HG03175 (cell line): ENCODE data around the gene MSANTD3.
A peak's percentile ranks its signal among the peaks of the same experiment; 100 is the strongest.

Experiments
- ATAC-seq: cut with Tn5 transposase; IDR thresholded peaks from one replicate; pipeline ENCODE4 v1.9.1; 2021; ENCODE audit warnings: mild to moderate bottlenecking, moderate library complexity; ENCODE audit not compliant: unreplicated experiment

The MSANTD3 gene

GRCh38 chr9:100457517-100457916, 30.6 kb downstream of the MSANTD3 start:
- ATAC-seq: no peak

- ATAC-seq: no peak
Observed at GRCh38 chr9:100459963-100460362, 33.0 kb downstream of the MSANTD3 start.

GRCh38 chr9:100465274-100465673, 38.3 kb downstream of the MSANTD3 start:
- no peak for ATAC-seq

- no peak for ATAC-seq
Observed at GRCh38 chr9:100465761-100466160, 38.8 kb downstream of the MSANTD3 start.

DNA sequence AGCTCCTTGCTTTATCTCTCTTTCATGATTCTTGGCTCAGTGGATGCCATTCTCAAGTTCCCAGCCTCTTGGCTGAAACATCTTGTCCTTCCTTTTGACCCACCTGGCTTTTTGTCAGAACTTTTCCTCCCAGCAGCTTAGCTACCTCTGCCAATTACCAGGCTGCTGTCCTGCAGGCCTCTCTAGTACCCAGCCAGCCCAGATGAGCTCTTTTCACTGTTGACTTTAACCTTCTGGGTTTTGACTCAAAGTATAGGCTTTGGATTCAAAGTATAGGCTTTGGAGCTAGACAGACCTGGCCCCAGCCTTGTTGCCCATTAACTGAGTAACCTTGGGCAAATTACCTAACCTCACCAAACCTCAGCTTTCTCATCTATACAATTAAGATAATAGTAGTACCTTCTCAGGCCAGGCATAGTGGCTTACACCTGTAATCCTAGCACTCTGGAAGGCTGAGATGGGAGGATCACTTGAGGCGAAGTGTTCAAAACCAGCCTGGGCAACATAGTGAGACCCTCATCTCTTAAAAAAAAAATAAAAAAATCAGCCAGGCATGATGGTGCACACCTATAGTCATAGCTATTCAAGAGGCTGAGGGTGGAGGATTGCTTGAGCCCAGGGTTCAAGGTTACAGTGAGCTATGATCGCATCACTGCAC, 39.4 kb downstream of the MSANTD3 start:
- no peak for ATAC-seq

DNA sequence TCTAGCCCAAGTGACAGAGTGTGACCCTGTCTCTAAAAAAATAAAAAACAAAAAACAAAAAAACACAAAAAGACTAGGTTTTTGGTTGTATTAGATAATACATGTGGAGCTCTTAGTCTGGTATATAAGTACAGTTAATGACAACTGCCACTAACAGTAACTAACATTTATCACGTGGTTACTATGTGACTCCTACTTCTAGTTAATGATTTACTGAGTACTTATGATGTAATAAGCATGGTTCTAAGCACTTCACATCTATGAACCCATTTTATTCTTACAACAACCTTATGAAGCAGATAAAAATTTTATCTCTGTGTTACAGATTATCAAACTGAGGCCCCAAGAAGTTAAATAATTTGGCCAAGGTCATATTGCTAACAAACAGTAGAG, 39.9 kb downstream of the MSANTD3 start:
- ATAC-seq: peak; percentile 83

- no peak for ATAC-seq
Observed at GRCh38 chr9:100468041-100468440, 41.1 kb downstream of the MSANTD3 start.

GRCh38 chr9:100472268-100472667, 45.3 kb downstream of the MSANTD3 start:
- ATAC-seq: no peak

GRCh38 chr9:100472788-100473275, 45.9 kb downstream of the MSANTD3 start, which contains the start of gene TMEFF1:
TSS of gene TMEFF1 (plus strand) at chr9:100473149. CDS start at chr9:100473545, 396 bp downstream.
- peak; percentile 41 for ATAC-seq

DNA sequence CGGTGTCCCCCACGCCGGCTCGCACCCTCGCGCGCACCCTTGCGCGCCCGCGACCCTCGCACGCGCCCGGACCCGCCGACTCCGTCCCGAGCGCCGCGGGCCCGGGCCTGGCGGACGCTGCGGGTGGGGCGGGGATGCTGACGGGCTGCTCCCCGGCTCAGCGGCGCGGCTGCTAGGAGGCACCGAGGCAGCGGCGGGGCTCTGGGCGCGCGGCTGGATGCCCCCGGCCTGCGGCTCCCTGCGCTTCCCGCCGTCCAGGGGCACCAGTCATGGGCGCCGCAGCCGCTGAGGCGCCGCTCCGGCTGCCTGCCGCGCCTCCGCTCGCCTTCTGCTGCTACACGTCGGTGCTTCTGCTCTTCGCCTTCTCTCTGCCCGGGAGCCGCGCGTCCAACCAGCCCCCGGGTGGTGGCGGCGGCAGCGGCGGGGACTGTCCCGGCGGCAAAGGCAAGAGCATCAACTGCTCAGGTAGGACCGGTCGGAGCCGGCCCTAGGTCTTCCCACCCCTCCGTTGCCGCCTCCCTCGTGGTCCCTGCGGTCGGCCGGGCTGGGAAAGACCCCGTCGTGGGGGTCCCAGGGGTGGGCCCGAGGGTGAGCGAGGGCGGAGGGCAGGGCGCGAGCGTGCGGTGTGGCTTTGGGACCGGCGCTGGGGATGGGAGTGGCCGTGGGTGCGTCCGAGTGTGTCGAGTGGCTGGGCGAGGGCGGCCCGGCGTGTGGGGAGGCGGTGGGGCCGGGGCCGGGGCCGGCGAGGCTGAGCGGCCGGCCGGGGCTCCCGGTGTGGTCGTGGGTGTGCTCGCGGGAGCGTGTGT, 46.5 kb downstream of the MSANTD3 start:
- peak; percentile 65 for ATAC-seq

- ATAC-seq: no peak
Observed at GRCh38 chr9:100474082-100474923, 47.4 kb downstream of the MSANTD3 start.

DNA sequence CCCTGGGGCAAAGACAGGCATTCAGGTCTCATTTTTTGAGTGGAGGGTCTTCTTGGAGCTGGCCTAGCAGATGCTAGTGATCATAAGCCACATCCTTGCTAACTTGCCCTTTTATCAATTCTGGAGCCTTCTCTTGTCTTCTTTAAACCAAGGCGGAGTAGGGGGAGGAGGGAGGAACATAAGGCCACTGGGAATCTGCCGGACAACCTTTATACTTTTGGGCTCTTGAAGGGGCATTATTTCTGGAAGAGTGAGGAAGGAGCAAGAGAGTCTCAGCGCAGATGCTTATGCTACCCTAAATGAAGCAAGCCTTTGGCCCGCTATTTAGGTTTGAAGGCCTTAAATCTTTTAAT, 48.0 kb downstream of the MSANTD3 start:
- ATAC-seq: no peak

- no peak for ATAC-seq
Observed at GRCh38 chr9:100477241-100477640, 50.3 kb downstream of the MSANTD3 start.

- ATAC-seq: no peak
Observed at GRCh38 chr9:100478192-100478591, 51.2 kb downstream of the MSANTD3 start.

- no peak for ATAC-seq
Observed at GRCh38 chr9:100479820-100480219, 52.9 kb downstream of the MSANTD3 start.

- no peak for ATAC-seq
Observed at GRCh38 chr9:100485196-100485595, 58.3 kb downstream of the MSANTD3 start.

DNA sequence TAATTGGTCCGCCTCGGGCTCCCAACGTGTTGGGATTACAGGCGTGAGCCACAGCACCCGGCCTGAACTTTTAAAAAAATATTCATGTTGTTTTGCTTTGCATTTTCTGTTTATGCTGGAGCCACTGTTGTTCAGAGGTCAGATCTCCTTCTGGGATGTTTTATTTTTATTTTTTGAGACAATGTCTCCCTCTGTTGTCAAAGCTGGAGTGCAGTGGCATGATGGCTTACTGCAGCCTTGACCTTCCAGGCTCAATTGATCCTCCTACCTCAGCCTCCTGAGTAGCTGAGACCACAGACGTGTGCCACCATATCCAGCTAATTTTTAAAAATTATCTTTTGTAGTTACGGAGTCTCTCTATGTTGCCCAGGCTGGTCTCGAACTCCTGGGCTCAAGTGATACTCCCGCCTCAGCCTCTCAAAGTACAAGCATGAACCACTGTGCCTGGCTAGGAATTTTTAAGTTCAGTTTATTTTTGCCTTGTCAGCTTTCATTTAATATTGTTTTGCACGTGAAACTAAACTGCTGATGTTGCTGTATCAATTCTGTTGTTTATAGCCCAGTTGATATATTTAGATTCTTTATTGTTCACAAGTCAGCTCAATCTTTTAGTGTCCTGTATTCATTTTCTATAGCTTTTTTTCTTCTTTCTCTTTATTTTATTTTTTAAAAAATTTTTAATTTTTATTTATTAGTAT, 59.7 kb downstream of the MSANTD3 start:
- ATAC-seq: no peak

DNA sequence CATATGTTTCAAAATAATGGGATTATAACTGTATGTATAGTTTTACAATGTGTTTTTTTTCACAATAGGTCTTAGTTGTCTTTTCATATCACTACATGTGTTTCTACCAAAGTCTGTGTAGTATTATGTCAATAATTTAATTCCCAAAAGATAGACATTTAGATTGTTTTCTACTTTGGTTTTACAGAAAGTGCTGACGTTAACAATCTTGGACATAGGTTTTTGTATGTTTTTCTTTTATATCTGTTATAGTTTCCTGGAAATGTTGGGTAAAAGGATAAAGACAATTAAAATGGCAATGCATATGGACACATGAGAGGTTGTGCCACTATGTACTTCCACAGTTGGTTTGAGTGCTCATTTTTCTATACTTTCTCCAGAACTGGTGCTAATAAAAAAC, 61.2 kb downstream of the MSANTD3 start:
- ATAC-seq: no peak

DNA sequence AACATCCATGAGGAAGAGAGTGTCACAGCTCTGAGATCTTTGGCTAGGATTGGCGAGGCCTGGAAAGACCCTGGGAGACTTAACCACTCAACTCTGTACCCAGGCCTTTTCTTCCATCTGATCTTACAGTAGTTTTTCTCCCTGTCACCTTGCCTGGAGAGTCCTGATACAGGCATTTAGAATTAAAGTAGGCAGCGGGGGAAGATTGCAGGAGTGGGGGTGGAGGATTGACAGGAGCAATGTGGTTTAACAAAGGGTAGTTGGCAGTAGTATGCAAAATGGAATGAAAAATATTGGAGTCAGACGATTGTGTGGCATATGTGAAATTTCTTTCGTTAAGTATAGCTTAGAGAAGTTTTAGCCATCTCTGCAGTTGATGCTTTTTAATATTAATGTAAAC, 62.9 kb downstream of the MSANTD3 start:
- ATAC-seq: no peak

DNA sequence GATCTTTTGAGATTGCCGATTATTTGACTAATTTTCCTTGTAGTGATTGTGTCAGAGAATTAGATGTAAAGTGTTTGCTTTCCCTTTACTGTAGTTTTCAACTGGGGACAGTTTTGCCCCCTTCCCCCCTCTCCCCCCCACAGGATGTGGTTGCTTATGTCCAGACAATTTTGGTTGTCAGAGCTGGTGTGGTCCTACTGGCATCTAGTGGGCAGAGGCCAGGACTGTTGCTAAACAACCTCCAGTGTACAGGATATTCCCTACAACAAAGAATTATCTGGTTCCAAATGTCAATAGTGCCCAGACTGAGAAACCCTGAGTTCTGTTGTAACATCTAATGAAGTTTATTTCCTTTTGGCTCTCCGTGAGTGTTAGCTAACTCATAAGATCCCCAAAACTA, 66.0 kb downstream of the MSANTD3 start:
- ATAC-seq: no peak

DNA sequence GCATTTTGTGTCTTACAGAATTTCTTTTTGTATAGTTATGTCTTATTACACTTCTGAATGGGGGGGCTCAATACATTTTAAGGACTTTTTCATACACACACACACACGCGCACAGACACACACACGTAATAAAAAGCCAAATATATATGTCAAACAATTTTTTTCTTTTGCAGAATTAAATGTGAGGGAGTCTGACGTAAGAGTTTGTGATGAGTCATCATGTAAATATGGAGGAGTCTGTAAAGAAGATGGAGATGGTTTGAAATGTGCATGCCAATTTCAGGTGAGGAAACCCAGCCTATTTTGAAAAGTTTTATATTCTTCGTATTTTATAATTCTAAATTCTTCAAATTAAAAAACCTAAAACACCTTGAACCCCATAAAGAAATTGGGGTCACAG, 71.6 kb downstream of the MSANTD3 start:
- no peak for ATAC-seq
